ENCODE results near the gene GCNT1. TPM values are rescaled to one million over a fixed set of nuclear protein-coding genes. Genes with fewer than 3 reads are reported as not detected.

The GCNT1 gene
- total RNA-seq (1 to 10 TPM; 3.4 to 5.8 TPM), polyA plus RNA-seq (1 to 10 TPM; 9.2 to 9.3 TPM)

GRCh38 chr9:76458903-76459693, at the start of gene GCNT1:
GCNT1 (plus strand) TSS chr9:76459182; CDS start chr9:76502382, 43,200 bp downstream.
- CTCF ChIA-PET (ENCODE audit: partially characterized antibody): interaction anchor here (0.8 to 8.9 kb wide), 14 partner anchors 10 to 248 kb away, joined by 3 to 59 read pairs (median 4); partner anchors contain the start of gene RFK
- Histone ChIP-seq H3K4me3 (ENCODE audit: low read length in 2 of 2) (peak within 1 kb of the TSS; percentile 73 to 92), H3K36me3 (ENCODE audit: insufficient read depth, low read length) (no peaks in the 10 kb centered on the region), H3K9me3 (ENCODE audit: control insufficient read depth in 1 of 2, low read length in 2 of 2) (no peaks in the 10 kb centered on the region), H3K27ac (ENCODE audit: low read depth, low read length) (peak within 1 kb of the TSS; percentile 28), H3K4me1 (ENCODE audit: insufficient read depth, low read length) (peaks cover 26% of the 10 kb centered on the region), H3K27me3 (ENCODE audit: insufficient read depth, low read length) (no peaks in the 10 kb centered on the region)
- Mint-ChIP-seq H3K4me3 (peak within 1 kb of the TSS; percentile 85 to 97 (median 94)), H3K27me3 (no peaks in the 10 kb centered on the region), H3K27ac (peak within 1 kb of the TSS; percentile 58 to 89 (median 83)), H3K9me3 (no peaks in the 10 kb centered on the region), H3K4me1 (peaks cover 18 to 27% (median 22%) of the 10 kb centered on the region in 4 donors), H3K36me3 (peaks cover 3% of the 10 kb centered on the region in 2 donors)
- intact Hi-C loops (cut with micrococcal nuclease): loop anchor here (1.0 kb wide), 2 partner anchors 12 to 65 kb away; partner anchors contain the start of gene RFK
- POLR2A ChIA-PET (ENCODE audit: partially characterized antibody): interaction anchor here (0.9 to 2.5 kb wide), 6 partner anchors 65 to 1371 kb away, joined by 3 to 14 read pairs (median 4); partner anchors contain the start of genes NMRK1, OSTF1 and RFK
- DNase-seq: peak; percentile 83 to 90 (median 87)

GRCh38 chr9:76412638-76413037, 46.3 kb upstream of the GCNT1 start:
- Mint-ChIP-seq H3K4me3 (no peak overlapping the region), H3K36me3 (peaks cover 8 to 9% of the 10 kb centered on the region in 2 donors), H3K27me3 (no peaks in the 10 kb centered on the region), H3K27ac (no peak overlapping the region), H3K4me1 (peaks cover 6 to 30% (median 21%) of the 10 kb centered on the region in 4 donors), H3K9me3 (peaks cover 0 to 19% (median 12%) of the 10 kb centered on the region in 8 donors)
- Histone ChIP-seq H3K4me3 (ENCODE audit: low read length in 2 of 2) (no peak overlapping the region), H3K36me3 (ENCODE audit: insufficient read depth, low read length) (no peaks in the 10 kb centered on the region), H3K27me3 (ENCODE audit: insufficient read depth, low read length) (no peaks in the 10 kb centered on the region), H3K27ac (ENCODE audit: low read depth, low read length) (no peak overlapping the region), H3K4me1 (ENCODE audit: insufficient read depth, low read length) (peaks cover 14% of the 10 kb centered on the region), H3K9me3 (ENCODE audit: control insufficient read depth in 1 of 2, low read length in 2 of 2) (peaks cover 0 to 4% of the 10 kb centered on the region in 2 donors)
- POLR2A ChIA-PET (ENCODE audit: partially characterized antibody): no interaction called here
- DNase-seq: no peak
- intact Hi-C loops (cut with micrococcal nuclease): no loop called here
- CTCF ChIA-PET (ENCODE audit: partially characterized antibody): interaction anchor here (0.6 kb wide), 1 partner anchor 1783 kb away, joined by 6 read pairs; no protein-coding TSS in a partner anchor

GRCh38 chr9:76413658-76414057, 45.3 kb upstream of the GCNT1 start:
- Mint-ChIP-seq H3K4me3 (no peak overlapping the region), H3K36me3 (peaks cover 8 to 9% of the 10 kb centered on the region in 2 donors), H3K27ac (peak overlapping the region in 1 of 7 donors; percentile 12), H3K9me3 (peaks cover 0 to 19% (median 12%) of the 10 kb centered on the region in 8 donors), H3K27me3 (no peaks in the 10 kb centered on the region), H3K4me1 (peaks cover 6 to 40% (median 22%) of the 10 kb centered on the region in 4 donors)
- Histone ChIP-seq H3K9me3 (ENCODE audit: control insufficient read depth in 1 of 2, low read length in 2 of 2) (peaks cover 0 to 4% of the 10 kb centered on the region in 2 donors), H3K4me3 (ENCODE audit: low read length in 2 of 2) (no peak overlapping the region), H3K4me1 (ENCODE audit: insufficient read depth, low read length) (peaks cover 14% of the 10 kb centered on the region), H3K27ac (ENCODE audit: low read depth, low read length) (no peak overlapping the region), H3K36me3 (ENCODE audit: insufficient read depth, low read length) (no peaks in the 10 kb centered on the region), H3K27me3 (ENCODE audit: insufficient read depth, low read length) (no peaks in the 10 kb centered on the region)
- CTCF ChIA-PET (ENCODE audit: partially characterized antibody): no interaction called here
- no peak for DNase-seq
- intact Hi-C loops (cut with micrococcal nuclease): loop anchor here (2.0 kb wide), 1 partner anchor 19 kb away; the partner anchor contains the start of gene RFK
- POLR2A ChIA-PET (ENCODE audit: partially characterized antibody): no interaction called here

- Histone ChIP-seq H3K27me3 (ENCODE audit: insufficient read depth, low read length) (no peaks in the 10 kb centered on the region), H3K27ac (ENCODE audit: low read depth, low read length) (no peak overlapping the region), H3K9me3 (ENCODE audit: control insufficient read depth in 1 of 2, low read length in 2 of 2) (peaks cover 0 to 4% of the 10 kb centered on the region in 2 donors), H3K4me3 (ENCODE audit: low read length in 2 of 2) (no peak overlapping the region), H3K36me3 (ENCODE audit: insufficient read depth, low read length) (no peaks in the 10 kb centered on the region), H3K4me1 (ENCODE audit: insufficient read depth, low read length) (peaks cover 14% of the 10 kb centered on the region)
- intact Hi-C loops (cut with micrococcal nuclease): loop anchor here (2.0 kb wide), 1 partner anchor 20 kb away; the partner anchor contains the start of gene RFK
- Mint-ChIP-seq H3K36me3 (peaks cover 8 to 9% of the 10 kb centered on the region in 2 donors), H3K27me3 (no peaks in the 10 kb centered on the region), H3K9me3 (peaks cover 0 to 19% (median 12%) of the 10 kb centered on the region in 8 donors), H3K27ac (peak overlapping the region in 2 of 7 donors; percentile 17 to 48), H3K4me3 (peak overlapping the region in 1 of 8 donors; percentile 48), H3K4me1 (peaks cover 6 to 48% (median 22%) of the 10 kb centered on the region in 4 donors)
- no peak for DNase-seq
- POLR2A ChIA-PET (ENCODE audit: partially characterized antibody): interaction anchor here (0.7 kb wide), 1 partner anchor 237 kb away, joined by 3 read pairs; no protein-coding TSS in a partner anchor
- CTCF ChIA-PET (ENCODE audit: partially characterized antibody): no interaction called here
Measured at GRCh38 chr9:76414661-76415060, 44.3 kb upstream of the GCNT1 start.

- H3K4me1 Mint-ChIP-seq: peaks cover 6 to 50% (median 22%) of the 10 kb centered on the region in 4 donors
- H3K9me3 Mint-ChIP-seq: peaks cover 0 to 19% (median 12%) of the 10 kb centered on the region in 8 donors
- ChIA-PET CTCF (ENCODE audit: partially characterized antibody) (no interaction called here), POLR2A (ENCODE audit: partially characterized antibody) (no interaction called here)
- Histone ChIP-seq H3K27me3 (ENCODE audit: insufficient read depth, low read length) (no peaks in the 10 kb centered on the region), H3K27ac (ENCODE audit: low read depth, low read length) (no peak overlapping the region), H3K9me3 (ENCODE audit: control insufficient read depth in 1 of 2, low read length in 2 of 2) (peaks cover 0 to 4% of the 10 kb centered on the region in 2 donors), H3K36me3 (ENCODE audit: insufficient read depth, low read length) (no peaks in the 10 kb centered on the region), H3K4me3 (ENCODE audit: low read length in 2 of 2) (no peak overlapping the region), H3K4me1 (ENCODE audit: insufficient read depth, low read length) (peaks cover 14% of the 10 kb centered on the region)
- H3K4me3 Mint-ChIP-seq: peak overlapping the region in 1 of 8 donors; percentile 48
- intact Hi-C loops (cut with micrococcal nuclease): loop anchor here (2.0 kb wide), 1 partner anchor 20 kb away; the partner anchor contains the start of gene RFK
- no peak for DNase-seq
- no peaks in the 10 kb centered on the region for H3K27me3 Mint-ChIP-seq
- no peak overlapping the region for H3K27ac Mint-ChIP-seq
- H3K36me3 Mint-ChIP-seq: peaks cover 8 to 9% of the 10 kb centered on the region in 2 donors
Measured at GRCh38 chr9:76415154-76415553, 43.8 kb upstream of the GCNT1 start.

- ChIA-PET CTCF (ENCODE audit: partially characterized antibody) (no interaction called here), POLR2A (ENCODE audit: partially characterized antibody) (no interaction called here)
- H3K27ac Mint-ChIP-seq: peak overlapping the region in 1 of 7 donors; percentile 21
- Histone ChIP-seq H3K27me3 (ENCODE audit: insufficient read depth, low read length) (no peaks in the 10 kb centered on the region), H3K4me1 (ENCODE audit: insufficient read depth, low read length) (peaks cover 14% of the 10 kb centered on the region), H3K4me3 (ENCODE audit: low read length in 2 of 2) (no peak overlapping the region), H3K9me3 (ENCODE audit: control insufficient read depth in 1 of 2, low read length in 2 of 2) (peaks cover 0 to 4% of the 10 kb centered on the region in 2 donors), H3K27ac (ENCODE audit: low read depth, low read length) (no peak overlapping the region), H3K36me3 (ENCODE audit: insufficient read depth, low read length) (no peaks in the 10 kb centered on the region)
- intact Hi-C loops (cut with micrococcal nuclease): loop anchor here (2.0 kb wide), 1 partner anchor 21 kb away; the partner anchor contains the start of gene RFK
- H3K9me3 Mint-ChIP-seq: peaks cover 0 to 19% (median 12%) of the 10 kb centered on the region in 8 donors
- H3K4me3 Mint-ChIP-seq: peak overlapping the region in 1 of 8 donors; percentile 31
- H3K4me1 Mint-ChIP-seq: peaks cover 6 to 50% (median 22%) of the 10 kb centered on the region in 4 donors
- peaks cover 8 to 9% of the 10 kb centered on the region in 2 donors for H3K36me3 Mint-ChIP-seq
- no peaks in the 10 kb centered on the region for H3K27me3 Mint-ChIP-seq
- DNase-seq: no peak
Measured at GRCh38 chr9:76415731-76416130, 43.3 kb upstream of the GCNT1 start.

- no peak overlapping the region for H3K27ac ChIP-seq (ENCODE audit: low read depth, low read length)
- H3K4me1 Mint-ChIP-seq: peaks cover 6 to 50% (median 22%) of the 10 kb centered on the region in 4 donors
- H3K27me3 Mint-ChIP-seq: no peaks in the 10 kb centered on the region
- H3K27me3 ChIP-seq (ENCODE audit: insufficient read depth, low read length): no peaks in the 10 kb centered on the region
- no peak overlapping the region for H3K4me3 ChIP-seq (ENCODE audit: low read length in 2 of 2)
- ChIA-PET CTCF (ENCODE audit: partially characterized antibody) (no interaction called here), POLR2A (ENCODE audit: partially characterized antibody) (interaction anchor here (1.9 kb wide), 1 partner anchor 23 kb away, joined by 6 read pairs; the partner anchor contains the start of gene RFK)
- H3K4me3 Mint-ChIP-seq: peak overlapping the region in 4 of 8 donors; percentile 7 to 22 (median 16)
- H3K36me3 ChIP-seq (ENCODE audit: insufficient read depth, low read length): no peaks in the 10 kb centered on the region
- peak overlapping the region in 1 of 7 donors; percentile 73 for H3K27ac Mint-ChIP-seq
- H3K9me3 Mint-ChIP-seq: peaks cover 0 to 19% (median 12%) of the 10 kb centered on the region in 8 donors
- H3K9me3 ChIP-seq (ENCODE audit: control insufficient read depth in 1 of 2, low read length in 2 of 2): peaks cover 0 to 4% of the 10 kb centered on the region in 2 donors
- no peak for DNase-seq
- H3K36me3 Mint-ChIP-seq: peaks cover 8 to 9% of the 10 kb centered on the region in 2 donors
- H3K4me1 ChIP-seq (ENCODE audit: insufficient read depth, low read length): peaks cover 14% of the 10 kb centered on the region
- intact Hi-C loops (cut with micrococcal nuclease): no loop called here
Measured at GRCh38 chr9:76417394-76417793, 41.6 kb upstream of the GCNT1 start.
